Measurements from ENCODE around the gene RGMA.
"Not testable (repeated sequence)": the region's sequence is repeated elsewhere in the genome, so short reads cannot be mapped to it uniquely, and the experiment has no call there.

RGMA gene

DNA sequence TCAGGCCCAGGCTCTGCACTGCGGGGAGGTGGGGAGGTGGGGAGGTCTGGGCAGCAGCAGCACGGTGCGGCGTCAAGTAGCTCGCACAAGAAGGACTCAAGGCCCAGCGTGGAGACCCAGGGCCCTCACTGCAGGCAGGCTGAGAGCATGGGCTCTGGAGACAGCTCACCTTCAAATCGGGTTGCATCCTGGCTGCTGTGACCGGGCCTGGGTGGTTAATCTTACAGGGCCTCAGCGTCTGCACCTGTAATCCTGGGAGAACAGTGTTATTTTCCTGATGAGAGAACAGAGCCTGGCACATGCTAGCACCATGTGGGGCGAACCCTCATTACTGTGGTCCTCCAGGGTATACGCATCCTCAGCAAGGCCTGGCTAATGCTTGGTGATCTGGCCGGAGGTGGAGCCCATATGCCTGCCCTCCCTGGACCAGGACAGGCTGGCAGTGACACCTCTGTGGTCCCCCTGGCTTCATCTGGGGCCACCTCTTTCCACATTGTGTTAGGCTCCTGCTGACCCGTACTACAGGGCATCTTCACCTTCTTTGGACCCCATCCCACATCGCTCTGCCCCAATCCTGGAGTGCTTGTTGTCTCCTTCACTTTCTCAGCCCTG is 55.5 kb downstream of the RGMA start:
- no peak for TF ChIP-seq ZNF274 (IDR thresholded peaks at IDR 0.05; ENCODE audit: low read depth, low read length)
- no peak overlapping the region for H3K4me3 ChIP-seq (ENCODE audit: low read length)

DNA sequence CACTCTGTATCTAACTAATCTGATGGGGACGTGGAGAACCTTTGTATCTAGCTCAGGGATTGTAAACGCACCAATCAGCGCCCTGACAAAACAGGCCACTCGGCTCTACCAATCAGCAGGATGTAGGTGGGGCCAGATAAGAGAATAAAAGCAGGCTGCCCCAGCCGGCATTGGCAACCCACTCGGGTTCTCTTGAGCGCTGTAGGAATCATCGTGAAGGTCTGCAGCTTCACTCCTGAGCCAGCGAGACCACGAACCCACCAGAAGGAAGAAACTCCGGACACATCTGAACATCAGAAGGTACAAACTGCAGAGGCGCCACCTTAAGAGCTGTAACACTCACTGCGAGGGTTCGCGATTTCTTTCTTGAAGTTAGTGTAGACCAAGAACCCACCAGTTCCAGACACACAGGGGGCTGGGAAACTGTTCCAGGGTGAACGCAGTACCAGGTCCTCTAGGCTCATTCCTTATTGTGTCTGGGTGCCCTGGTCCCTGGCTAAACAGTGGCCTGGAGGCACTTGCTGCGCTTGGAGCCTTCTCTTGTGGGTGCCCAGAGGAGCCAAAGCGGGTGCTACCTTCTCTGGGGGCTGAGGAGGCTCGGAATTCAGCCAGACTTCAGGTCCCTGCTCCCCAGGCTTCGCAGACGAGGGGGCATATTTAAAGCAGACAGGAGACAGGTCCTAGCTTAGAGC is 56.4 kb downstream of the RGMA start:
- not testable (repeated sequence) for H3K4me3 ChIP-seq (ENCODE audit: low read length)

DNA sequence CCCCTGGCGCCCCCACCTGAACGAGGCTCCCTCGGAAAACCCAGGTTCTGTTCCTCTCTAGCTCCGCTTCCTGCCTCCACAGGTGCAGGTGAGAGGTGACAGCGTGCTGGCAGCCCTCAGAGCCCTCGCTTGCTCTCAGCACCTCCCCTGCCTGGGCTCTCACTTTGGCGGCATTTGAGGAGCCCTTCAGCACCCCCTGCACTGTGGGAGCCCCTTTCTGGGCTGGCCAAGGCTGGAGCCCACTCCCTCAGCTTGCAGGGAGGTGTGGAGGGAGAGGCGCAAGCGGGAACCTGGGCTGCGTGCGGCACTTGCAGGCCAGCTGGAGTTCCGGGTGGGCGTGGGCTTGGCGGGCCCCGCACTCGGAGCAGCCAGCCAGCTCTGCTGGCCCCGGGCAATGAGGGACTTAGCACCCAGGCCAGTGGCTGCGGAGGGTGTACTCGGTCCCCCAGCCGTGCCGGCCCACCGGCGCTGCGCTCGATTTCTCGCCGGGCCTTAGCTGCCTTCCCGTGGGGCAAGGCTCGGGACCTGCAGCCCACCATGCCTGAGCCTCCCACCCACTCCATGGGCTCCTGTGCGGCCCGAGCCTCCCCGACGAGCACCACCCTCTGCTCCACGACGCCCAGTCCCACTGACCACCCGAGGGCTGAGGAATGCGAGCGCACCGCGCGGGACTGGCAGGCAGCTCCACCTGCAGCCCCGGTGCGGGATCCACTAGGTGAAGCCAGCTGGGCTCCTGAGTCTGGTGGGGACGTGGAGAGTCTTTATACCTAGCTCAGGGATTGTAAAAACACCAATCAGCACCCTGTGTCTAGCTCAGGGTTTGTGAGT is 57.2 kb downstream of the RGMA start:
- not testable (repeated sequence) for H3K4me3 ChIP-seq (ENCODE audit: low read length)

DNA sequence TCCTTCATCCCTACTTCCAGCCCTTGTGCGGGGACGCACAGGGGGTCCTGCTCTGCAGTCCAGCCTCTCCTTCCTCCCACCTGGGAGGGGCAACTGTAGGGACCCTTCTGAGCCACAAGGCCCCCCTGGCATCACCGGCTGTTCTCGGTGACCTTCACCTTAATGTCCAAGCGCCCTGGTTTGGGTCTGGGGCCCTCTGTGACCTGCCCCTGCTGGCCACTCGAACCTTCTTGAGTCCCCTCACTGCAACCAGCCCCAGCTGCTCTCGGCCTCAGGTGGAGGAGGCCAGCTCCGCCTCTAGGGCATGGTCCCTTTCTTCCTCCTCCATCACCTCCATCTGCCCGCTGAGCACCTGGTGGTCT is 57.9 kb downstream of the RGMA start:
- no peak overlapping the region for H3K4me3 ChIP-seq (ENCODE audit: low read length)
- TF ChIP-seq ZNF274 (IDR thresholded peaks at IDR 0.05; ENCODE audit: low read depth, low read length) = no peak

DNA sequence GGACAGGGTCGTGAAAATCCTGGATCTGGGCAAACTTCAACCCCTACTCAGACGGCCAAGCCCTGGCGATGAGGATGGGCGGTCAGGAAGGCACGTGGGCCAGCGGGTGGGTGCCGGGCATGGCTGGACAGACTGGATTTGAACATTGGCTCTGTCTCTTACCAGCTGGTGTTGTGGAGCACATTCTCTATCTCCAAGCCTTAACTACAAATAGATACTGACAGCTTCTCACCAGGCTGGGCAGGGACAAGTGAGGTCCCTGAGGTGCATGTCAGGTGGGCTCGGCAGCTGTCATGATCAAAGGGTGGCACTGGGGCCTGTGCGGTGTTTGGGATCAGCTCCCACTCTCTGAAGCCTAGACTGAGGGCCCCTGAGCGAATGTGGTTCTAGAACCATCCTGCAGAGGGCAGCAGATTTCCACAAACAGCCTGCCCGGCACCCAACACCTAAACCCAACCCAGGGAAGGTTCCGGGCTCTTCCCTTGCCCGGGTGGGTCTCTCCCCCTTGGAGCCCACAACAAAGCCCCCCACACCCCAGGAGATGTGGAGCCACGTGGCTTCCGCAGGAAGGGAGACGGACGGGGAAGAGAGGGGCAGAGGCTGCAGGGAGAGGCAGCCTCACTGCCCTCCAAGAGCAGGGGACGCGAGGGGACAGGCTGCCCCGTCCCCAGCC is 58.4 kb downstream of the RGMA start:
- TF ChIP-seq ZNF274 (IDR thresholded peaks at IDR 0.05; ENCODE audit: low read depth, low read length) = no peak
- no peak overlapping the region for H3K4me3 ChIP-seq (ENCODE audit: low read length)

DNA sequence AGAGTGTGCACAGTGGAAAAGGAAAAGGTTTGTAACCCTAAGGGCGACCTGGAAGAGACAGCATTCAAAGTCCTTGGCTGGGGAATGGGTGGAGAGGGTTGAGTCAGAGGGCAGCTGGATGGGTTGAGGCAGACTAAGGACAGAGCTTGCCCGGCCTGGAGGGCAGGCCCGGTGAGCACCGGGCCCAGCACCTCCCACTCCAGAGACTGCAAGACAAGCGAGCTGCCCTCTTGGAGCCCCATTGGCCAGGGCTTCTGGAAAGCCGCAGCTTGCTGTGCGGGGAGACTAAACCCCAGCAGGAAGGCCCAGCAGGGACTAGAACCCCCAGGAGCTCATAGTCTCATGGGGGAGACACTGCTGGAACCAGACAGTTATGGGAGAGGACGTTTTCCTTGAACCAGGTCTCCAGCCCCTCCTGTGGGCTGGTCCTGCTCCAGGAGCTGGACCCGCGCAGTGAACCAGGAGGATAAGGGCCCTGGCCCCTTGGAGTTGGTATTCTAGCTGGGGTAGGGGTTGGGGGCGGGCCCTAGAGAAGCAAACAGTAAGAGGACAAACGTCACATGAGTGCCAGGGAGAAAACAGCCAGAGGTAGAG is 59.1 kb downstream of the RGMA start:
- no peak for TF ChIP-seq ZNF274 (IDR thresholded peaks at IDR 0.05; ENCODE audit: low read depth, low read length)

DNA sequence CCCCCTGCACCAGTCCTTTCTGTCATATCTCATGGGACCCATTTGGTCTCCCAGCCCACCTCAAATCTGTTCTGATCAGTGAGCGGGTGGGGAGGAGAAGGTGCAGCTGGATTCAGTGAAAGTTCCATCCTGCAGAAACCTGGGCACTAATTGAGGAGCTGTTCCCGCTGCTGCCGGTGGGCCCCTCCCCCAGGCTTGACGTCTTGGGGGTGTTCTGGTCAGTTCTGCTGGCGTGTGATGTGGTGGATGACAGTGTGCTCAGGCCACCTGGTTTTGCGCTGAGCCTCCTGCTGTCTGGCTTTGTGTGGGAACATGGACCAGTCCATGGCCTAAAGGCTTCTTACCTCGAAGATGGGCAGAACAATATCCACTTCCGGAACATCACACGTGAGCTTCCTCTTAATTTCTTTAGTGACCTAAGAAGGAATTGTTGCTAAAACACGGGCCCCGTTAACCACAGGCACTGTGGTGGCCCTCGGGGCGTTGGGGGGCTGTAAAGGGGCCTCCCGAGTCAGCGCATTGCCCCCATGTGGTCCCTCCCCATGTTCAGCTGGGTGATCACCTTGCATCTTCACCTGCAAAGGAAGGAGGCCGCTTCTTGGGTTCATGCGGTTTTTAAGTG is 59.7 kb downstream of the RGMA start:
- H3K4me3 ChIP-seq (ENCODE audit: low read length) = no peak overlapping the region
- TF ChIP-seq ZNF274 (IDR thresholded peaks at IDR 0.05; ENCODE audit: low read depth, low read length) = no peak

More for the DNA sequence above, 59.1 kb downstream of the RGMA start:
- no peak overlapping the region for H3K4me3 ChIP-seq (ENCODE audit: low read length)

DNA sequence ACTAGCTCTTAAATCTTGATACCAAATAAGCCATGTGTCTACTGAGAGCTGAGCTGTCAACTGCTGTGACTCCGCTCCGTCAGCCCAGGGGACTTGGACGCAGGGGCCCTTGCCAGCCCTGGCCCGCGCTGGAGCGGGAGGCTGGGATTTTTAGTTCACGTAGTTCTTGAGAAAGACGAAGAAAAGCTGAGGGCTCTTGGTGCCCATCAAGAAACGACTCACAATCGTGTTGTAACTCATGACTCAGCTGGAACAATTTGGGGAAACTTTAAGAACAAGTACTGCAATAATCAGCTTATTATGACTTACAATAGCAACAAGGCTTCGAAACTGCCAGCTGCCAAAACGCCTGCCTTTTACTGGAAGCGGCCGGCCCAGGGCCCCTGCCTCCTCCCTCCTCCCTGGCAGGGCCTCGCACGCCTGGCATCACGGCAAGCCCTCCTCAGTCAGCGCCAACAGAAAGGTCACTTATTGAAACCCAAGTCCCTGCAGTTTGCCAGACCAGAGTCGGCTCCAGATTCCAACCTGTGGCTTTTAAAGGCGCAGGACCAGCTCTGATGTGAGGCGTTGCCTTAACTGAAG is 60.3 kb downstream of the RGMA start:
- H3K4me3 ChIP-seq (ENCODE audit: low read length) = no peak overlapping the region
- no peak for TF ChIP-seq ZNF274 (IDR thresholded peaks at IDR 0.05; ENCODE audit: low read depth, low read length)

DNA sequence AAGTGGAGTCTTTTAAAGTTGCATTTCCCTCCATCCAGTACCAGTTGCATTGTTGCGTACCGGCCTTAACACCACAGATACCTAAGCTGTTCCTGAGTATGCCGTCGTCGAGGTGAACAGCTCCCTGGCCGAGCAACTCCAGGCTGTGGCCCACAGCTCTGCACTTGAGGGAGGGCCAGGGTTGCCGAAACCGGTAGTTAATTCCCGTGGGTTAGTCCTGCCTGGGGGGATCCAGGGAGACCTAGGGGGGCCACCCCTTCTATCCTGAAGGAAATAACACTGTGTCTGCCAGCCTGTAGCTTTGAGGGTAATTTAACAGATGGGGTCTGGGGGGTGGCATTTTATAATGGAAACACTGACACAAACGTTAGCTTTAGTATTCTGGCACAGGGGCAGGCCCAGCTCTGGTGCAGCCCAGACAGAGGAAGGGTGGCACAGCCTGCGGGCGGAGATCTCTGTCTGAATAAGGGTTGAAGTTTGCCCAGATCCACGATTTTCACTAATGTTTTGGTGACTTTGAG is 60.8 kb downstream of the RGMA start:
- no peak for TF ChIP-seq ZNF274 (IDR thresholded peaks at IDR 0.05; ENCODE audit: low read depth, low read length)

DNA sequence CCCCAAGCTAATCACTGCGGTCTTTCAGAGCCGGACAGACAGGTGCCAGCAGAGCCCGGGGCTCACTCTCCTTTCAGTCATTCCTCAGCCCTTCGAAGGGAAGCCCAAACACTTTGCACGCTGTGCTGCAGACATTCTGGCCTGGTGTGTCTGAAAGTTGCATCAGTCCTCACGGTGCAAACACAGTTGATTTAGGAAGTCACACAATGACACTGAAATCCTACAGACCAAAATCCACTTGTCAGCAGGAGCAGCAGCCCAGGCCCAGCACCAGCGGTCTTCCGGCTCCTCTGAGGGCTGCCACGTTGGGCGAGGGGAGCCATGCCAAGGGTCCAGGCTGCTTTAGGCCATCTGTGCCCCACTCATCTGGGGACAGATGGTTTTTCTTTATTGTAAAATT is 61.6 kb downstream of the RGMA start:
- TF ChIP-seq ZNF274 (IDR thresholded peaks at IDR 0.05; ENCODE audit: low read depth, low read length) = no peak
- no peak overlapping the region for H3K4me3 ChIP-seq (ENCODE audit: low read length)

More for the DNA sequence above, 60.8 kb downstream of the RGMA start:
- H3K4me3 ChIP-seq (ENCODE audit: low read length) = no peak overlapping the region

DNA sequence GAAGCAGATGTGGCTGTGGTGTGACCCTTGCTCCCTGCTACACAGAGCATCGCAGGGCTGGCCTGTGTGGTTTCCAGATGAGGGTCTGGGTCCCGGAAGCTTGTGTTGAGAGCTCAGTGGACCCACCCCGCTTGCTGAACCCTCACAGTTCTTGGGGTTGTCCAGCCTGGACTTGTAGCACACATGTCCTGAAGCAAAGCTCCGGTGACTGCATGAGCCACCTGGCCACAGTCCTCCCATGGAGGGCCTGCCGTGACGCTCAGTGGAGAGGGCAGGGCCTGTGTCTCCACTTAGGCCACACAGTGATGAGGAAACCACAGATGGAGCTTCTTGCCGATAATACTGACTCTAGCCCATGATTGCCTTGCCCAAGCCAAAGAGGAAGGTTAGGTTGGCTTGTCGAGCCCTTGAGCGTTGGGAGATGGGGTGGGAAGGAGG is 62.6 kb downstream of the RGMA start:
- no peak for TF ChIP-seq ZNF274 (IDR thresholded peaks at IDR 0.05; ENCODE audit: low read depth, low read length)
- no peak overlapping the region for H3K4me3 ChIP-seq (ENCODE audit: low read length)

DNA sequence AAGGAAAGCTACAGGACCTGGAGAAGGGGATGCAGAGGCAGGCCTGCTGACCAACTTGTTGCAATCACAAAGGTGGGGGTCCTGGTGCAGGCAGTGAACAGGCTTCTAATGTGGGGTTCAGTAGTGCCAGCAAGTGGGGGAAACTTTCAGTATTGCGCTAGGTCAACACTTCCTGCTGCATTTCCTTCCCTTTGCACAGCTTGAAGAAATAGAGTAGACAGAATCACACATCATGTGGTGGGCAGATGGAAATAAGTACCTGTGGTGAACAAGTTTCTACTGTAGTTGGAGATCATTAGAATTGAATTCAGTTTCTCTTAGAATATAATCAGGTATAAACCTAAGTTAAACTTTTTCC is 63.4 kb downstream of the RGMA start:
- no peak overlapping the region for H3K4me3 ChIP-seq (ENCODE audit: low read length)
- TF ChIP-seq ZNF274 (IDR thresholded peaks at IDR 0.05; ENCODE audit: low read depth, low read length) = no peak

Measured in GM08714 (cell line).